ENCODE data around the gene GTF3C1. TPM values are rescaled to one million over a fixed set of nuclear protein-coding genes. Genes with fewer than 3 reads are reported as not detected.

GTF3C1 gene
- 54.3 and 56.5 TPM in 2 replicates for total RNA-seq

DNA sequence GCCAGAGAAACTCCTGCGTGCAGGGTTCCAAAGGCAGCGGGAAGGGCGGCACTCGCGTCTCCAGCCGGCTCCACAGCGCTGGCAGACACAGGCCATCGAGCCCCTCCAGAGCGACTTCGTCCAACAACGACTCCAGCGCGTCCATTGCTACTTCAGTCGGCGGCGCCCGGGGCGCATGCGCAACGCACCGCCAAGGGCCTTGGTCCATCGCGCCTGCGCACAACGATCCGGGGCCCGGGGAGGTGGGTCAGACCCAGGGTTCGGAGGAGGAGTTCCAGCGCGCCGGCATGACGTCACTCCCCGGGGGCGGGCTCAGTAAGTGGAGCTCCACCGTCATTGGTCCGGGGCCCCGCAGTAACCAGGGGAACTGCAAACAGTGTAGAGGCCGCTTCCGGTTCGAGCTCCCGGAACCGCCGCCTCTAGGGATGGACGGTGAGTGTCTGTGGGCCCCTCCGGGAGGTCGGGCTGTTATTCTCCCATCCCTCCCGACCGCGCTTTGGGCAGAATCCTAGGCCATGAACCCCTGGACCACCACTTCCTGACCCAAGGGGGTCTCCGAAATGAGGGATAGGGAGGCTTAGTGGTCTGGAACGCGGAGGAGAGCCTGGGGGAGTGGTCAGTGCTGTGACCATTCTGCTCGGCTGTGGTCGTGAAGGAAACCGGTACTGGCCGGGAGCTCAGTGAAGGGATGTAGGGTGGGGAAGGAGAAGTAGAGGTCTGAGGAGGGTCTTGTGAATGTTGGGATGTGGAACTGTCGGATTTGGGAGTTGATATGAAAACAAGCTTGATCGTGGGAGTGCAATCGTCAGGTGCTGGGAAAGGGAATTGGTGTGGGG, at the start of gene GTF3C1, which contains the start of gene KATNIP:
TSS of gene GTF3C1 (minus strand) at position 168 of the 836 bp plus-strand sequence. CDS start at position 145, 23 bp downstream.
TSS of gene KATNIP (plus strand) at position 399 of the 836 bp plus-strand sequence. CDS start at position 426, 27 bp downstream.
- intact Hi-C loops (cut with micrococcal nuclease) = loop anchor here (1.0 to 10.0 kb wide), 2 partner anchors 28 to 345 kb away; partner anchors contain the start of gene KDM8
- DNase-seq = peak; percentile 100
- H3K4me3 Mint-ChIP-seq = peak within 1 kb of the TSS; percentile 92
- peaks cover 20% of the 10 kb centered on the region for H3K36me3 Mint-ChIP-seq (ENCODE audit: low read depth)
- H3K9me3 Mint-ChIP-seq = no peaks in the 10 kb centered on the region
- H3K27me3 Mint-ChIP-seq = peaks cover 1% of the 10 kb centered on the region
- peaks cover 35% of the 10 kb centered on the region for H3K4me1 Mint-ChIP-seq
- peak within 1 kb of the TSS; percentile 89 for H3K27ac Mint-ChIP-seq

GRCh38 chr16:27598931-27599565, 49.3 kb upstream of the GTF3C1 start:
- intact Hi-C loops (cut with micrococcal nuclease) = no loop called here
- no peaks in the 10 kb centered on the region for H3K9me3 Mint-ChIP-seq
- no peaks in the 10 kb centered on the region for H3K4me1 Mint-ChIP-seq
- no peak for DNase-seq
- H3K27me3 Mint-ChIP-seq = no peaks in the 10 kb centered on the region
- H3K27ac Mint-ChIP-seq = no peak overlapping the region
- H3K36me3 Mint-ChIP-seq (ENCODE audit: low read depth) = no peaks in the 10 kb centered on the region
- no peak overlapping the region for H3K4me3 Mint-ChIP-seq

DNA sequence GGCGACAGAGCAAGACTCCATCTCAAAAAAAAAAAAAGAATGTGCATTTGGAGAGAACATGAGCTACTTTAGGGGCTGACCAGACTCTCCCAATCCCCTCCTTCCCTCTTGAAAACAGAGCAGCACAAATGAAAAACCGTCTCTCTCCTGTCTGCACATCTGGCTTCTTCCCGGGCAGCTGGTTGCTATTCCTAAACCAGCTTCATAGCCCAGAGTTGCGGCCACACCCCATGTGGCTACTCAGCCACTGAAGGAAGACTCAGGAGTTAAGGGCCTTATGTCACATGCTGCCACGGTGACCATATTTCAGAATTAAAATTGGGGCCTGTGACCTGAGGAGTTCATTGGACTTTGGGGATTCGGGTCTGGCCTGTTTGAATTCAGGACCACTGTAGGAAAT, 48.5 kb upstream of the GTF3C1 start:
- intact Hi-C loops (cut with micrococcal nuclease) = no loop called here
- Mint-ChIP-seq H3K4me3 (no peak overlapping the region), H3K27ac (no peak overlapping the region), H3K9me3 (no peaks in the 10 kb centered on the region), H3K4me1 (no peaks in the 10 kb centered on the region), H3K27me3 (no peaks in the 10 kb centered on the region), H3K36me3 (ENCODE audit: low read depth) (no peaks in the 10 kb centered on the region)
- DNase-seq = no peak

DNA sequence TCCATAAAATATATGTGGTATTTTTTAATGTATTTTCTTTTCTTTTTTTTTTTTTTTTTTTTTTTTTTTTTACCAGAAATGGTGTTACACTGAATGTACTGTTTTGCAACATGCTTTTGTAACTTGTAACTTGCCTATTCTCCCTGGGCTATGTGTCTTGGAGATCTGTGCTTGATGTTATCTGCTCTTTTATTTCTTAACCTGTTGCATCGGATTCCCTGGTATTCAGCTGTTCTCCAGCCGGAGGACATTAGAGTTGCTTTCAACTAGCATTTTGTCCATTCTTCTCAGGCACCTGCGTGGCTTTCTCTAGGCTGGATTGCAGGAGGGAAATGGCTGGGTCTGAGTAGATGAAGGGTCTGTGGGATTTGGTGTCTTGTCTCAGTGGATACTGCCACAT, 47.6 kb upstream of the GTF3C1 start:
- Mint-ChIP-seq H3K27ac (no peak overlapping the region), H3K4me3 (no peak overlapping the region), H3K36me3 (ENCODE audit: low read depth) (no peaks in the 10 kb centered on the region), H3K9me3 (no peaks in the 10 kb centered on the region), H3K27me3 (no peaks in the 10 kb centered on the region), H3K4me1 (no peaks in the 10 kb centered on the region)
- DNase-seq = no peak
- intact Hi-C loops (cut with micrococcal nuclease) = no loop called here

DNA sequence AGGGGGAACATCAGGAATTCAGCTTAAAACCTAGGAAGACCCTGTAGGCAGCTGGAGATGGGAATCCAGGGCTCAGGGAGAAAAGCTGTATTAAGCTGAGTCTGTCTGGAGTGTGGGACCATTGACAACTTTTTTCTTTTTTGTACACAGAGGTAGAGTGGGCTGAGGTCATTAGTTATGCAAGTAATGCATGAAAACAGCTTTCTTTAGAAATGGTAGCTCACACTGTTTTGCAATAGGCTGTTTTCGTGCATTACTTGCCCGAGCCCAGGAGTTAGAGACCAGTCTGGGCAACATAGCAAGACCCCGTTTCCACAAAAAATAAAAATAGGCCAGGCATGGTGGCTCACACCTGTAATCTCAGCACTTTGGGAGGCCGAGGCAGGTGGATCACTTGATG, 46.7 kb upstream of the GTF3C1 start:
- Mint-ChIP-seq H3K27me3 (no peaks in the 10 kb centered on the region), H3K4me3 (no peak overlapping the region), H3K4me1 (no peaks in the 10 kb centered on the region), H3K36me3 (ENCODE audit: low read depth) (no peaks in the 10 kb centered on the region), H3K9me3 (no peaks in the 10 kb centered on the region), H3K27ac (no peak overlapping the region)
- intact Hi-C loops (cut with micrococcal nuclease) = no loop called here
- DNase-seq = no peak

DNA sequence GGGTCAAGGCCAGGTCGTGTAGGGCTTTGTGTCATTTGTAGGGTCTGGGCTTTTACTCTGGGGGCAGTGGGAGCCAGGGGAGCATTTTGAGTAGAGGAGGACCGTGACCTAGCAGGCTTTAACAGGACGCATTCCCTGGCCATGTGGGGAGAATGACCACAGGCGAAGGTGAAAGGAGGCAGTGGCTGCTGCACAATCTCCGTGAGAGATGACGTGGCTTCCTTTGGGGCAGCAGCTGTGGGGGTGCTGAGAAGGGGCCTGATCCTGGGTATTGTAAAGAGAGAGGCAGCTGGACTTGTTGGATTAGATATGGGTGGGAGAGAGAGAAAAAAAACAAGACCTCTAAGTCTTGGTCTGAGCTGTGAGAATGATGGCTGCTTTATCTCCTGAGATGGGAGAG, 46.3 kb upstream of the GTF3C1 start:
- DNase-seq = no peak
- Mint-ChIP-seq H3K9me3 (no peaks in the 10 kb centered on the region), H3K4me1 (no peaks in the 10 kb centered on the region), H3K4me3 (no peak overlapping the region), H3K27ac (no peak overlapping the region), H3K36me3 (ENCODE audit: low read depth) (no peaks in the 10 kb centered on the region), H3K27me3 (no peaks in the 10 kb centered on the region)
- intact Hi-C loops (cut with micrococcal nuclease) = no loop called here

DNA sequence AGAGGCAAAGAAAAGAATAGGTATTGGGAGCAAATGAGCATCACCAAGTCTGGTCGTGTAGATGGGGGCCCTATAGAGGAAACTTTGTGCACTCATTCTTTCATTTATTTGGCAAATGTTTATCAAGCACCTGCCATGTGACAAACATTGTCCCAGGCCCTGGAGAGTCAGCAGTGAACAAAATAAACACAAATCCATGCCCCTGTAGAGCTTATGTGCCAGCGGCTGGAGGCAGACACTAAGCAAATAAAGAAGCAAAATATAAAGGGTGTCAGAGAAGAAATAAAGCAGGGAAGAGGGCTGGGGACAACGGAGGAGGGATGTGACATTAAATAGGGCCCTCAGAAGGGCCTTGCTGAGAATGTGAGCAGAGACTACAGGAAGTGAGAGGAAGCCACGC, 45.8 kb upstream of the GTF3C1 start:
- Mint-ChIP-seq H3K27me3 (no peaks in the 10 kb centered on the region), H3K27ac (no peak overlapping the region), H3K9me3 (no peaks in the 10 kb centered on the region), H3K36me3 (ENCODE audit: low read depth) (no peaks in the 10 kb centered on the region), H3K4me3 (no peak overlapping the region), H3K4me1 (no peaks in the 10 kb centered on the region)
- intact Hi-C loops (cut with micrococcal nuclease) = no loop called here
- no peak for DNase-seq

GRCh38 chr16:27591837-27592236, 42.1 kb upstream of the GTF3C1 start:
- intact Hi-C loops (cut with micrococcal nuclease) = no loop called here
- Mint-ChIP-seq H3K27me3 (no peaks in the 10 kb centered on the region), H3K36me3 (ENCODE audit: low read depth) (no peaks in the 10 kb centered on the region), H3K4me1 (no peaks in the 10 kb centered on the region), H3K27ac (no peak overlapping the region), H3K9me3 (no peaks in the 10 kb centered on the region), H3K4me3 (no peak overlapping the region)
- no peak for DNase-seq

GRCh38 chr16:27588057-27588456, 38.3 kb upstream of the GTF3C1 start:
- no peak overlapping the region for H3K4me3 Mint-ChIP-seq
- no peaks in the 10 kb centered on the region for H3K27me3 Mint-ChIP-seq
- DNase-seq = no peak
- H3K4me1 Mint-ChIP-seq = no peaks in the 10 kb centered on the region
- intact Hi-C loops (cut with micrococcal nuclease) = no loop called here
- H3K9me3 Mint-ChIP-seq = no peaks in the 10 kb centered on the region
- H3K27ac Mint-ChIP-seq = no peak overlapping the region
- H3K36me3 Mint-ChIP-seq (ENCODE audit: low read depth) = no peaks in the 10 kb centered on the region

DNA sequence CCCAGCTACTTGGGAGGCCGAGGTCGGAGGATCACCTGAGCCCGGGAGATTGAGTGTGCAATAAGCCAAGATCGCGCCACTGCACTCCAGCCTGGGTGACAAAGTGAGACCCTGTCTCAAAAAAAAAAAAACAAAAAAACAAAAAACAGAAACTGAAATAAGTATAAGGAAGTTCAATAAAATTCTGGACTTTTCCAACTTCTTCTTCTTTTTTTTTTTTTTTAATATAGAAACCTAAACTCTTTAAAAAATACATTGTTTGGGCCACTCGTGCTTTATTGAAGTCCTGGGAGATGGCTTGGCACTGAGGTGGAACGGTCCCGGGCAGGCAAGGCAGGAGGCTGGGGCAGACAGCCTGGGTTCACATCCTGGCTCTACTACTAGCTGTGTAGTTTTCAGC, 37.0 kb upstream of the GTF3C1 start:
- intact Hi-C loops (cut with micrococcal nuclease) = no loop called here
- no peak overlapping the region for H3K27ac Mint-ChIP-seq
- H3K4me1 Mint-ChIP-seq = no peaks in the 10 kb centered on the region

DNA sequence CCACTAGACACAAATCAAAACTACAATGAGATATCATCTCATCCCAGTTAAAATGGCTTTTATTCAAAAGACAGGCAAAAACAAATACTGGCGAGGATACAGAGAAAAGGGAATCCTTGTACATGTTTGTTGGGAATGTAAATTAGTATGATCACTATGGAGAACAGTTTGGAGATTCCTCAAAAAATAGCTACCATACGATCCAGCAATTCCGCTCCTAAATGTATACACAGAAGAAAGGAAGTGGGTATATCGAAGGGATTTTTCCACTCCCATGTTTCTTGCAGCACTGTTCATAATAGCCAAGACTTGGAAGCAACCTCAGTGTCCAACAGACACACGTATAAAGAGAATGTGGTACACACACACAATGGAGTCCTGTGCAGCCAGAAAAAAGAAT, 35.5 kb upstream of the GTF3C1 start:
- no peaks in the 10 kb centered on the region for H3K27me3 Mint-ChIP-seq

More for the DNA sequence above, 37.0 kb upstream of the GTF3C1 start:
- Mint-ChIP-seq H3K36me3 (ENCODE audit: low read depth) (peaks cover 2% of the 10 kb centered on the region), H3K27me3 (no peaks in the 10 kb centered on the region), H3K4me3 (no peak overlapping the region), H3K9me3 (no peaks in the 10 kb centered on the region)
- DNase-seq = no peak

DNA sequence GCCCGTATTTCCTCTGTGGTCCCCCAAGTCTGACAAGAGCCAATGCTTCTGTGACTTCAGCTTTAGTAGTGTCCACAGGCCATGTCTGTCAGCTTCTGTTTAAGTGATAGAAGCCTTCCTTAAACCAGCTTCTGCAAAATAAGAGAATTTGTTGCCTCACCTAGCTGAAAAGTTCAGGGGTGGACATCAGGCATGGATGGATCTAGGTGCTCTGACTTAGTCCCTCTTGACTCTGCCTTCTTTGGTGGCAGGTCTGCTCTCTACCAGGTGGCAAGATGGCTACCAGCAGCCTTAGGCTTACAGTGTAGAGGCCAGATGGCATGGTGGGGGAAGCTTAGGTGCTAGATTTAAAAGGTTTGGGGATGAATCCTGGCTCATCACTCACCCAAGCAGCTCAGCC, 33.9 kb upstream of the GTF3C1 start:
- peaks cover 5% of the 10 kb centered on the region for H3K36me3 Mint-ChIP-seq (ENCODE audit: low read depth)
- intact Hi-C loops (cut with micrococcal nuclease) = no loop called here
- no peaks in the 10 kb centered on the region for H3K27me3 Mint-ChIP-seq
- H3K4me1 Mint-ChIP-seq = peaks cover 12% of the 10 kb centered on the region
- H3K9me3 Mint-ChIP-seq = no peaks in the 10 kb centered on the region
- H3K27ac Mint-ChIP-seq = no peak overlapping the region
- DNase-seq = no peak
- no peak overlapping the region for H3K4me3 Mint-ChIP-seq

More for the DNA sequence above, 35.5 kb upstream of the GTF3C1 start:
- Mint-ChIP-seq H3K27ac (no peak overlapping the region), H3K4me1 (no peaks in the 10 kb centered on the region), H3K4me3 (no peak overlapping the region), H3K9me3 (no peaks in the 10 kb centered on the region), H3K36me3 (ENCODE audit: low read depth) (peaks cover 2% of the 10 kb centered on the region)
- intact Hi-C loops (cut with micrococcal nuclease) = no loop called here
- DNase-seq = no peak

DNA sequence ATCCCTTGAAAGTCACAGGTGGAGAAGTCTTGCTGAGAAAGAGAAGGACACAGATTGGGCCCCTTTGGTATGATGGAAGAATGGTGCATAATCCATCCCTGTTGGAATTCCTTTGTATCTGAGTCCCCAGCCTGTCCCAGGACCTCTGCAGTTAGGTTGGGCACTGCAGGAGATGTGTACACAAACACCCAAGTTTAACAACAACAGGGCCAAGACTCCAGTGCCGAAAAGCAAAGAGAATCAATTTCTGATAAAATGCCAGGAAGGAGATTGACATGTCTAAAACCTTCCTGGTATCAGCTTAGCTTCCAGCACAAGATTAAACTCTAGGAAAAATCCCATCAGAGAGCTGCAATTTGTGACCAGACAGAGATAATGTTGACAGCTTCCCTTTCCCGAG, 33.2 kb upstream of the GTF3C1 start:
- no peaks in the 10 kb centered on the region for H3K27me3 Mint-ChIP-seq
- DNase-seq = no peak
- H3K4me3 Mint-ChIP-seq = no peak overlapping the region
- H3K27ac Mint-ChIP-seq = no peak overlapping the region
- peaks cover 5% of the 10 kb centered on the region for H3K36me3 Mint-ChIP-seq (ENCODE audit: low read depth)
- H3K4me1 Mint-ChIP-seq = peaks cover 17% of the 10 kb centered on the region
- intact Hi-C loops (cut with micrococcal nuclease) = no loop called here
- H3K9me3 Mint-ChIP-seq = no peaks in the 10 kb centered on the region
